K562 (cell line): ENCODE results near the gene RBPJL. TPM values are rescaled to one million over a fixed set of nuclear protein-coding genes. Genes with fewer than 3 reads are reported as not detected.

Experiments
- CEBPB ChIP-seq: fragments of 450-650 bp; IDR thresholded peaks from 2 replicates; pipeline ENCODE4 v1.6.1; 2016; ENCODE audit warnings: missing genetic modification characterization, missing compliant biosample characterization
- EGR1 ChIP-seq: fragments of 450-650 bp; conservative IDR thresholded peaks from 2 replicates; pipeline ENCODE4 v1.6.1; 2017; ENCODE audit warnings: mild to moderate bottlenecking
- ELF4 ChIP-seq: fragments of 450-650 bp; formaldehyde crosslinking; IDR thresholded peaks from 2 replicates; pipeline ENCODE4 v1.4.0; 2022; ENCODE audit warnings: missing genetic modification characterization
- EP400 ChIP-seq: fragments of 450-650 bp; IDR thresholded peaks from 2 replicates; pipeline ENCODE4 v1.6.1; 2017; ENCODE audit warnings: antibody characterized with exemption, mild to moderate bottlenecking, moderate library complexity
- MBD2 ChIP-seq: sonication (generic); IDR thresholded peaks from 2 replicates; pipeline ENCODE4 v1.6.1; 2016; ENCODE audit warnings: low read depth, borderline replicate concordance
- MYC ChIP-seq, 2 experiments: fragments of 250-450 bp in 1 of 2; sonication (Bioruptor Pico) in 1 of 2; IDR thresholded peaks; 2 replicates each; pipeline versions ENCODE4 v1.5.1 to v1.6.1; 2012 to 2021; ENCODE audit warnings: low read depth in 2 of 2, borderline replicate concordance in 1 of 2, improper control_type of control experiment in 1 of 2, low read length in 1 of 2, mild to moderate bottlenecking in 1 of 2, moderate library complexity in 1 of 2
- NELFE ChIP-seq: IDR thresholded peaks from 2 replicates; pipeline ENCODE4 v1.6.1; 2011; ENCODE audit warnings: mild to moderate bottlenecking; ENCODE audit not compliant: insufficient read depth, insufficient read length
- OTX1 ChIP-seq: fragments of 450-650 bp; formaldehyde crosslinking; IDR thresholded peaks from 2 replicates; pipeline ENCODE4 v1.4.0; 2022; ENCODE audit warnings: mild to moderate bottlenecking
- RBM25 ChIP-seq: fragments of 200-400 bp; formaldehyde crosslinking; IDR thresholded peaks from 2 replicates; pipeline ENCODE4 v1.6.1; 2018; ENCODE audit warnings: low read length, low read depth, moderate library complexity; ENCODE audit not compliant: severe bottlenecking
- RUNX1 ChIP-seq: sonication (generic); IDR thresholded peaks from 2 replicates; pipeline ENCODE4 v1.6.1; 2016; ENCODE audit warnings: antibody characterized with exemption, low read depth
- SAP30 ChIP-seq: fragments of 200-600 bp; sonication (generic); IDR thresholded peaks from 2 replicates; pipeline ENCODE4 v1.6.1; 2012; ENCODE audit warnings: borderline replicate concordance, low read depth, mild to moderate bottlenecking, moderate library complexity, low read length, control low read depth, inconsistent platforms; ENCODE audit not compliant: insufficient read depth, poor library complexity, severe bottlenecking
- polyA plus RNA-seq, 8 experiments: library from polyadenylated mRNA; depleted of rRNA in 4 of 8; stranded (reverse) in 5 of 8; unstranded in 3 of 8; fragments of >200 nt; fragmentation: Nextera tagmentation in 2 of 8; fragmentation: Illumina TruSeq in 1 of 8; extraction: Ambion mirVana in 2 of 8; extraction: Trizol in 1 of 8; gene quantifications; 2 replicates each; pipeline versions ENCODE4 v1.2.1 to v1.2.3, GENCODE V29; 2011 to 2014; ENCODE audit warnings: inconsistent platforms in 1 of 8, missing spikeins in 1 of 8
- total RNA-seq, 7 experiments: library from RNA; depleted of rRNA in 6 of 7; stranded (reverse); fragments of >200 nt in 6 of 7; fragmentation: Illumina TruSeq in 2 of 7; extraction: Trizol in 2 of 7; gene quantifications; 2 replicates each; pipeline versions ENCODE4 v1.2.1 to v1.2.3, GENCODE V29; 2011 to 2021; ENCODE audit warnings: low replicate concordance in 1 of 7
- TF ChIP-seq, protein P1 (sequence below): fragments of 450-650 bp; IDR thresholded peaks from 2 replicates; pipeline ENCODE4 v1.6.1; 2017; ENCODE audit warnings: antibody characterized with exemption, mild to moderate bottlenecking
- TF ChIP-seq, protein P2 (sequence below), 2 experiments: fragments of 450-650 bp; conservative IDR thresholded peaks; 2 replicates each; pipeline ENCODE4 v1.6.1; 2017; ENCODE audit warnings: mild to moderate bottlenecking in 2 of 2, moderate library complexity in 2 of 2
- TF ChIP-seq, protein P3 (sequence below), 2 experiments: fragments of 150-350 bp in 1 of 2; IDR thresholded peaks; 2 replicates each; pipeline ENCODE4 v1.6.1; 2012 to 2016; ENCODE audit warnings: low read depth in 2 of 2, low read length in 2 of 2, mild to moderate bottlenecking in 1 of 2, moderate library complexity in 1 of 2
- TF ChIP-seq, protein P4 (sequence below), 2 experiments: fragments of 450-650 bp in 1 of 2; sonication (generic) in 1 of 2; formaldehyde crosslinking in 1 of 2; IDR thresholded peaks in 1 of 2; conservative IDR thresholded peaks in 1 of 2; 2 replicates each; pipeline versions ENCODE4 v1.6.1 to v1.8.1; 2016 to 2023; ENCODE audit warnings: mild to moderate bottlenecking in 2 of 2, moderate library complexity in 2 of 2, inconsistent platforms in 1 of 2, missing genetic modification reagents in 1 of 2

Gene RBPJL
- total and polyA plus RNA-seq, 9 of the 15 experiments (the other 6 are each of a cell fraction or from before 2014, with no cell fraction given), result not detected

DNA sequence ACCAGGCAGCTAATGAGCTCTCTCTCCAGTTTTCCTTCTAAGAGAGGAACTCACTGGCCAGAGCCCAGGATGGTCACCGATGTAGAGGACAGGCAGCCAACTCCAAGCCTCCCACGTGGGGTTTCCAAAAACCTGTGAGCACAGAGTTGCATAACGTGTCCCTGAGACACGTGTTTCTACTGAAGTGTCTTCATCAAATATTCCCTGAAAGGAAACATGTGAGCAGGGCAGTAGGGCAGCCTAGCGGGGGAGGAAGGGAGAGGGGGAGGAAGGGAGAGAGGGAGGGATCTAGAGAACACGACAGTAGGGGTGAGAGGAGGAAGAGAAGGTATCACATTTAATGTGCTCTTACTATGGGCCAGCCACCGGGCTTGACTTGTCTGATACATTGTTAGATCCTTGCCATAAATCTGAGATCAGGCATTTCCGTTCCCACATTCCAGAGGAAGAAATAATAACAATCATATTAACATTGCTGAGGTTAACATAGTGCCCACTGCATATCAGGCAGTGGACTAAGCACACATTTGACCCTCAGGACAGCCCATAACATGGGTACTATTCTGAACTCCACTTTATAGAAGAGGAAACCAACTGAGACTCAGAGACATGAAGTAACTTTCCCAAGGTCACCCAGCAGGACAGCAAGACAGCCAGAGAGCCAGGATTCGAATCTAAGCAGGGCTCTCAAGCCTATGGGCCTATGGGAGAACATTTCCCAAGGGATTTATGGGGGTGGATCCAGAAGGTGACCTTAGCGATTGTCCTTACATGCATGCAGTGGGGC is 51.8 kb downstream of the RBPJL start (continued):
- TF ChIP-seq, protein P1, sequence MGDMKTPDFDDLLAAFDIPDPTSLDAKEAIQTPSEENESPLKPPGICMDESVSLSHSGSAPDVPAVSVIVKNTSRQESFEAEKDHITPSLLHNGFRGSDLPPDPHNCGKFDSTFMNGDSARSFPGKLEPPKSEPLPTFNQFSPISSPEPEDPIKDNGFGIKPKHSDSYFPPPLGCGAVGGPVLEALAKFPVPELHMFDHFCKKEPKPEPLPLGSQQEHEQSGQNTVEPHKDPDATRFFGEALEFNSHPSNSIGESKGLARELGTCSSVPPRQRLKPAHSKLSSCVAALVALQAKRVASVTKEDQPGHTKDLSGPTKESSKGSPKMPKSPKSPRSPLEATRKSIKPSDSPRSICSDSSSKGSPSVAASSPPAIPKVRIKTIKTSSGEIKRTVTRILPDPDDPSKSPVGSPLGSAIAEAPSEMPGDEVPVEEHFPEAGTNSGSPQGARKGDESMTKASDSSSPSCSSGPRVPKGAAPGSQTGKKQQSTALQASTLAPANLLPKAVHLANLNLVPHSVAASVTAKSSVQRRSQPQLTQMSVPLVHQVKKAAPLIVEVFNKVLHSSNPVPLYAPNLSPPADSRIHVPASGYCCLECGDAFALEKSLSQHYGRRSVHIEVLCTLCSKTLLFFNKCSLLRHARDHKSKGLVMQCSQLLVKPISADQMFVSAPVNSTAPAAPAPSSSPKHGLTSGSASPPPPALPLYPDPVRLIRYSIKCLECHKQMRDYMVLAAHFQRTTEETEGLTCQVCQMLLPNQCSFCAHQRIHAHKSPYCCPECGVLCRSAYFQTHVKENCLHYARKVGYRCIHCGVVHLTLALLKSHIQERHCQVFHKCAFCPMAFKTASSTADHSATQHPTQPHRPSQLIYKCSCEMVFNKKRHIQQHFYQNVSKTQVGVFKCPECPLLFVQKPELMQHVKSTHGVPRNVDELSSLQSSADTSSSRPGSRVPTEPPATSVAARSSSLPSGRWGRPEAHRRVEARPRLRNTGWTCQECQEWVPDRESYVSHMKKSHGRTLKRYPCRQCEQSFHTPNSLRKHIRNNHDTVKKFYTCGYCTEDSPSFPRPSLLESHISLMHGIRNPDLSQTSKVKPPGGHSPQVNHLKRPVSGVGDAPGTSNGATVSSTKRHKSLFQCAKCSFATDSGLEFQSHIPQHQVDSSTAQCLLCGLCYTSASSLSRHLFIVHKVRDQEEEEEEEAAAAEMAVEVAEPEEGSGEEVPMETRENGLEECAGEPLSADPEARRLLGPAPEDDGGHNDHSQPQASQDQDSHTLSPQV, result peak; percentile 56; the same call in 1 of the 2 replicates
- TF ChIP-seq MYC (IDR thresholded peaks at IDR 0.05; ENCODE audit: low read depth, low read length) (peak; percentile 70), MYC (CRISPR knock-in tag; IDR thresholded peaks at IDR 0.05; ENCODE audit: borderline replicate concordance, low read depth) (no peak), SAP30 (peak; percentile 31), MBD2 (no peak), CEBPB (peak; percentile 75), NELFE (no peak), OTX1 (CRISPR knock-in tag) (peak; percentile 50; the same call in 1 of the 2 replicates), RUNX1 (no peak), EP400 (peak; percentile 62; the same call in 1 of the 2 replicates), ELF4 (0 out of 2 replicates have a peak, but pooled peaks have one; percentile 55), RBM25 (peak; percentile 30), EGR1 (peak; percentile 75)
- TF ChIP-seq, protein P2, sequence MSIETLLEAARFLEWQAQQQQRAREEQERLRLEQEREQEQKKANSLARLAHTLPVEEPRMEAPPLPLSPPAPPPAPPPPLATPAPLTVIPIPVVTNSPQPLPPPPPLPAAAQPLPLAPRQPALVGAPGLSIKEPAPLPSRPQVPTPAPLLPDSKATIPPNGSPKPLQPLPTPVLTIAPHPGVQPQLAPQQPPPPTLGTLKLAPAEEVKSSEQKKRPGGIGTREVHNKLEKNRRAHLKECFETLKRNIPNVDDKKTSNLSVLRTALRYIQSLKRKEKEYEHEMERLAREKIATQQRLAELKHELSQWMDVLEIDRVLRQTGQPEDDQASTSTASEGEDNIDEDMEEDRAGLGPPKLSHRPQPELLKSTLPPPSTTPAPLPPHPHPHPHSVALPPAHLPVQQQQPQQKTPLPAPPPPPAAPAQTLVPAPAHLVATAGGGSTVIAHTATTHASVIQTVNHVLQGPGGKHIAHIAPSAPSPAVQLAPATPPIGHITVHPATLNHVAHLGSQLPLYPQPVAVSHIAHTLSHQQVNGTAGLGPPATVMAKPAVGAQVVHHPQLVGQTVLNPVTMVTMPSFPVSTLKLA (conservative IDR thresholded peaks at IDR 0.05), result peak; percentile 81 to 85
- TF ChIP-seq, protein P3, sequence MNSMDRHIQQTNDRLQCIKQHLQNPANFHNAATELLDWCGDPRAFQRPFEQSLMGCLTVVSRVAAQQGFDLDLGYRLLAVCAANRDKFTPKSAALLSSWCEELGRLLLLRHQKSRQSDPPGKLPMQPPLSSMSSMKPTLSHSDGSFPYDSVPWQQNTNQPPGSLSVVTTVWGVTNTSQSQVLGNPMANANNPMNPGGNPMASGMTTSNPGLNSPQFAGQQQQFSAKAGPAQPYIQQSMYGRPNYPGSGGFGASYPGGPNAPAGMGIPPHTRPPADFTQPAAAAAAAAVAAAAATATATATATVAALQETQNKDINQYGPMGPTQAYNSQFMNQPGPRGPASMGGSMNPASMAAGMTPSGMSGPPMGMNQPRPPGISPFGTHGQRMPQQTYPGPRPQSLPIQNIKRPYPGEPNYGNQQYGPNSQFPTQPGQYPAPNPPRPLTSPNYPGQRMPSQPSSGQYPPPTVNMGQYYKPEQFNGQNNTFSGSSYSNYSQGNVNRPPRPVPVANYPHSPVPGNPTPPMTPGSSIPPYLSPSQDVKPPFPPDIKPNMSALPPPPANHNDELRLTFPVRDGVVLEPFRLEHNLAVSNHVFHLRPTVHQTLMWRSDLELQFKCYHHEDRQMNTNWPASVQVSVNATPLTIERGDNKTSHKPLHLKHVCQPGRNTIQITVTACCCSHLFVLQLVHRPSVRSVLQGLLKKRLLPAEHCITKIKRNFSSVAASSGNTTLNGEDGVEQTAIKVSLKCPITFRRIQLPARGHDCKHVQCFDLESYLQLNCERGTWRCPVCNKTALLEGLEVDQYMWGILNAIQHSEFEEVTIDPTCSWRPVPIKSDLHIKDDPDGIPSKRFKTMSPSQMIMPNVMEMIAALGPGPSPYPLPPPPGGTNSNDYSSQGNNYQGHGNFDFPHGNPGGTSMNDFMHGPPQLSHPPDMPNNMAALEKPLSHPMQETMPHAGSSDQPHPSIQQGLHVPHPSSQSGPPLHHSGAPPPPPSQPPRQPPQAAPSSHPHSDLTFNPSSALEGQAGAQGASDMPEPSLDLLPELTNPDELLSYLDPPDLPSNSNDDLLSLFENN (IDR thresholded peaks at IDR 0.05; ENCODE audit: low read depth in 2 of 2, low read length in 2 of 2), result no peak
- TF ChIP-seq, protein P4, sequence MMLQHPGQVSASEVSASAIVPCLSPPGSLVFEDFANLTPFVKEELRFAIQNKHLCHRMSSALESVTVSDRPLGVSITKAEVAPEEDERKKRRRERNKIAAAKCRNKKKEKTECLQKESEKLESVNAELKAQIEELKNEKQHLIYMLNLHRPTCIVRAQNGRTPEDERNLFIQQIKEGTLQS (IDR thresholded peaks at IDR 0.05), result no peak; the same call in 1 of the 2 replicates
- TF ChIP-seq, protein P4 (CRISPR knock-in tag; conservative IDR thresholded peaks at IDR 0.05), result no peak
